ENCODE results near the gene LDLRAD2. TPM values are rescaled to one million over a fixed set of nuclear protein-coding genes. Genes with fewer than 3 reads are reported as not detected.

The LDLRAD2 gene
- total and polyA plus RNA-seq, 10 of the 15 experiments (the other 5 are each of a cell fraction or from before 2014, with no cell fraction given), result 0.04 to 0.23 (median 0.11) TPM; not detected in 7

DNA sequence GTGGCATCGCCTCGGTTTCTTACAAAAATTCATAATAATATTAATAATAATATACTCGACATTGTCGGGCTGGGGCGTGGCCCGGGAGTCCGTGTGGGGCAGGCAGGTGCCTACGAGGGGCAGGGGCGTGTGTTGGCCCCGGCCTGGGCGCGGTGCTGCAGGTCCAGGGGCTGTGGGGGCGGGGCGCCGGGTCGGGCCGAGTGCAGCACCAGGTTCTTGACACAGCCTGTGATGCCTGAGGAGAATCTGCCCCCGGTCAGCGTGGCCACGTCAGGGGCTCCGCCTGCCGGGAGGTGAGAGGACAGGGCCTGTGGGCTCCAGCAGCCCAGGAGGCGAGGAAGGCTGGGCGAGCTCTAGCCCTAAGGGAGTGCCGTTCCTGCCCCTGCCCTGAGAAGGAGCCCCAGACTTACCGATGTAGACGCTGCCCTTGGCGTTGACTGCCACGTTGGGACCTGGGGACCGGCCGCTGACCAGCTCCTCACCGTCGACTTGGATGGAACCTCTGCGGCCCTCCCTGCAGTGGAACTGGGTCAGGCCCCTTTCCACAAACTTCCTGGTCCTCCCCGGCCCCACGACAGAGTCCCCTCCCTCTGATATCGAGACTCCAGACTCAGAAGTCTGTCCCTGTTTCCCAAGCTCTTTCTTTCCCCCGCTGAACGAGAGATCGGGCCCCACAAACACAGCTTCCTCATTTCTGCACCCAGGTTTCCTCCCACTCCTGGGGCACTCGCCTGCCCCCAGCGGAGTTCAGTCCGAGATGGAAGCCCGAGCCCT is 11.3 kb downstream of the LDLRAD2 start (continued):
- no peak for TF ChIP-seq IRF5 (IDR thresholded peaks at IDR 0.05; ENCODE audit: borderline replicate concordance)

DNA sequence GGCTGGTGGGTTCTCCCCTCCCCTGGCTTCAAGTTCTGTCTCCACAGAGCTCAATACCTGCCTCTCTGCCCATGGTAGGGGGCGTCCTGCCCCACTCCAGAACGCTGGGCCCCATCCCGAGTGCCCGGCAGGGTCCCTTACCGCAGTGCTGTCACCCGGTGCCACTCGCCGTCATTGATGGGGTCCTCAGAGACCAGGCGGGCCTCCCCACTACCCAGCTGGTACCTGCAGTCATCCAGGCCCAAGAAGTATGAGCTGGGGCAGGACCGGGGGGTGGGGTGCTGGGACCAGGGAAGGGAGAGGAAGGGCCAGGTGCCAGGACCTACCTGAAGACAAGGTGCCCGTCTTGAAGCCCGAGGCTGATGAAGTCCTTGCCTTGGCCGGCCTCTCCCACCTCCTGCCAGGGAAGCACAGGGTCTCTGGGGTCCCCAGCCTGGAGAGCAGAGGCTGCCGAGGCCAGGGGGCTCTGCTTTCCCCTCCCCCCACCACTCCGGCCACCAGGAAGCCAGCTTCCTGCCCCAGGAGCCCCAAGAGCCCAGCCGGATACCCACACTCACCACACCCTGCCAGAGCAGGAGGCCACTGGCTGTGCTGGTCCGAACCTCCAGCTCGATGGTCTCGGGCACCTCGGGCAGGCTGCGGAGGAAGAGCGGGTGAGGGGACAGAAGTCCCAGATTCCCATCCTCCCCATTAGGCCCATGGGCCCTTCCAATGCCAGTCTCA is 12.1 kb downstream of the LDLRAD2 start:
- DNase-seq (ENCODE audit: low read depth, low spot score), result no peak
- H3K9me3 ChIP-seq (replicated peaks; ENCODE audit: control insufficient read depth, insufficient read depth, low read length), result no peaks in the 10 kb centered on the region
- ChIA-PET RAD21 (ENCODE audit: unreplicated experiment) (no interaction called here), CTCF (no interaction called here), SMC1A (ENCODE audit: uncharacterized antibody, unreplicated experiment) (interaction anchor here (0.5 kb wide), 1 partner anchor 101 kb away, joined by 3 read pairs; no protein-coding TSS in a partner anchor), POLR2A (no interaction called here)
- H3K4me2 ChIP-seq (ENCODE audit: control insufficient read depth, insufficient read depth), result no peak overlapping the region
- H3K27me3 ChIP-seq (replicated peaks in 1 of 2; ENCODE audit: control insufficient read depth in 2 of 2, insufficient read depth in 2 of 2, low read length in 1 of 2), result no peaks in the 10 kb centered on the region
- H3K79me2 ChIP-seq (ENCODE audit: control insufficient read depth, insufficient read depth, low read length), result no peaks in the 10 kb centered on the region
- no peak overlapping the region for H3K4me3 ChIP-seq
- H3K9ac ChIP-seq (ENCODE audit: control insufficient read depth, insufficient read depth, low read length), result no peak overlapping the region
- in situ Hi-C loops (cut with MboI), result no loop called here
- intact Hi-C loops (cut with micrococcal nuclease; ENCODE audit: unreplicated experiment), result no loop called here
- WGBS (ENCODE audit: insufficient coverage, insufficient replicate concordance, low lambda C conversion rate, missing lambda C conversion rate), result 61% methylated on average over 21 of the region's 22 CpGs
- no peaks in the 10 kb centered on the region for H3K36me3 ChIP-seq (ENCODE audit: control insufficient read depth in 2 of 2, insufficient read depth in 2 of 2, low read length in 1 of 2)
- H4K20me1 ChIP-seq (ENCODE audit: control insufficient read depth, insufficient read depth), result no peaks in the 10 kb centered on the region
- no peak for ATAC-seq
- FAIRE-seq, result no peak
- H3K4me1 ChIP-seq (ENCODE audit: control insufficient read depth, insufficient read depth, low read length), result no peaks in the 10 kb centered on the region
- no peak overlapping the region for H2AFZ ChIP-seq (ENCODE audit: control insufficient read depth, low read depth, low read length)
- no TSS peak for BruUV-seq (replicated peaks)
- H3K27ac ChIP-seq (ENCODE audit: control insufficient read depth, insufficient read depth), result no peak overlapping the region
- no peak for TF ChIP-seq CTCF (IDR thresholded peaks at IDR 0.05 in 2 of 3, conservative IDR thresholded peaks at IDR 0.05 in 1 of 3; ENCODE audit: control insufficient read depth in 2 of 3, extremely low read depth in 1 of 3, insufficient read depth in 1 of 3, low read depth in 3 of 3, low read length in 3 of 3)
- TF ChIP-seq KLF5 (IDR thresholded peaks at IDR 0.05; ENCODE audit: partially characterized antibody), result no peak
- TF ChIP-seq STAT3 (IDR thresholded peaks at IDR 0.05; ENCODE audit: low read depth, low read length), result no peak
- TF ChIP-seq CUX1 (IDR thresholded peaks at IDR 0.05; ENCODE audit: insufficient replicate concordance, low read depth, low read length), result no peak
- TF ChIP-seq LARP7 (IDR thresholded peaks at IDR 0.05), result no peak

All from GM12878 (cell line).